GM15510 (cell line): ENCODE measurements around the gene PRDM16.

Experiments used
- POLR2A ChIP-seq: IDR thresholded peaks from 3 replicates; pipeline ENCODE4 v1.6.1; 2011; ENCODE audit warnings: borderline replicate concordance; ENCODE audit not compliant: insufficient read length; ENCODE audit errors: extremely low read depth

Gene PRDM16

DNA sequence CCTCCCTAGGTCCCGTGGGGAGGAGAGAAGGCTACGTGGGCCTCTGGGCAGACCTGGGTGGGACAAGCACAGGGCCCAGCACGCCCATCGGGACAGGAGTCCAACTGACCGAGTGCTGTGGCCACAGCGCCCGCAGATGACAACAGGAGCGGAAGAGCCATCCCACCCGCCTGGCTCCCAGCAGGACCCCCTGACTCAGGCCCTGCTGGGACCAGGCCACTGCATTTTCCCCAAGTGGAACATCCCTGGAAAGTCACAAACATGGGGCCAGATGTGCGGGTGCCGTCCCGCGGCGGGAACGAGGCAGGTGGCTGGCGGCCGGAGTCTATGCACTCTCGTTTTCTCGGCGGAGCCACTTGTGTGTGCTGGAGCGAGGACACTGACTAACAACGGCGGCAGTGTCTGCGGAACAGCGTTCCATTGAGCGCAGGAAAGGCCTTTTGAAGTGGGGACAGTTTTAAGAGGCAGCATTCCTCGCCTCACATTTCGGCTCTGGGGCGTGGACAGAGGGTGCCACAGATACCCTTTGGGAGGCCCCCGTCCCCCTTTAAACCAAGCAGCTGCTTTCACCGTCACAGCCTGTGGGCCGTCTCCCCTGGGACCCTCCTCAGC is 291.7 kb downstream of the PRDM16 start:
- TF ChIP-seq POLR2A, result no peak

DNA sequence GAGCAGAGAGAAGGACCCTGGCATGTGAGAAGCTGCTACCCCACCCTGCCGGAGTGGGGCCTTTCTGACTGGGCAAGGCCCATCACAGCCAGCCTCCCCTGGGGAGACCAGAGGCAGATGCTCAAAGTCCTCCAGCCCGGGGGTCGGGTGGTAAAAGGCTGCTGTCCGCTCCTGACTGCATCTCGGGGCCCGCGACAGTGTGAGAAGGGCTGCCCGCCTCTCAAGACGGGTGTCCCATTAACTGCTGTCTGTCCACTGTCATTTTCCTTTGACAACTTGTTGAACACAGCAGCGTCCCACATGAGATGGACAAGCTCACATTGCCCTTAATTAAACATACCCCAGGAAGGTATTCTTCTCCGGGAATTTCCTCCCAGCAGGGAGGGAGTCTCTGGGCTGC is 294.0 kb downstream of the PRDM16 start:
- TF ChIP-seq POLR2A, result no peak

DNA sequence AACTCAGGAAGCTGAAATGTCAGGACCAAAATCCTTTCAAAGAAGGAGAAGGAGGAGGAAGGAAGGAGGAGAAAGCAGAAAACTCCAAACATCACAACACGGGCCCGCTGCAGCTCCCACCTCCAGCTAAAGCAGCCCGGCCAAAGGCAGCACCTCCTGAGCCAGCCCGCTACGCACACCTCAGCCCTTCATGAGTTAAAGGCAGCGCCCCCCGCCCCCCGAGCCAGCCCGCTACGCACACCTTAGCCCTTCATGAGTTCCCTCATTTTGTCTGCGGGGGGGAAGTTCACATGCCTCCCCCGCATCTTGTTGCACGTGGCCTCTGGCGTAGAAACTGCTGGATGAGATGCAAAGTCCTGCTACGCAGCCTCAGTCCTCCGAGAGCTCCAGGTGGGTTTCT is 294.8 kb downstream of the PRDM16 start:
- TF ChIP-seq POLR2A, result no peak

DNA sequence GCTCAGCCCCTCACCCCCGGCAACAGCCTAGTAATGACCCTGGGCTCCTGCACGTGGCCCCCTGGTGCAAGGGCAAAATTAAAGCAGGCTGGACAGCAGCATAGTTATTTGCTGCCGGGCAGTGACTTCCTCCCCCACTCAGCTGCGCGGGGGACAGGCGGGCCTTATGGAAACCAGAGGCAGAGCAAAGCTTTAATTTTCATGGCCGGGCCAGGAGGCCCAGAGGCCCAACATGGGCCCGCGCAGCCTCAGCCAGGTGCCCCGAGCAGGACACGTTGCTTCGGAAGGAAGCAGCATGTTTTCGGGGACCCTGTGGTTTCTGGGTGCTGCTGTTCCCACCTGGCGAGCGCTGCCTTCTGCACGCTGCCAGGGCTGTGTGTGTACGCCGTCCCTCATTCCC is 295.5 kb downstream of the PRDM16 start:
- TF ChIP-seq POLR2A, result no peak

DNA sequence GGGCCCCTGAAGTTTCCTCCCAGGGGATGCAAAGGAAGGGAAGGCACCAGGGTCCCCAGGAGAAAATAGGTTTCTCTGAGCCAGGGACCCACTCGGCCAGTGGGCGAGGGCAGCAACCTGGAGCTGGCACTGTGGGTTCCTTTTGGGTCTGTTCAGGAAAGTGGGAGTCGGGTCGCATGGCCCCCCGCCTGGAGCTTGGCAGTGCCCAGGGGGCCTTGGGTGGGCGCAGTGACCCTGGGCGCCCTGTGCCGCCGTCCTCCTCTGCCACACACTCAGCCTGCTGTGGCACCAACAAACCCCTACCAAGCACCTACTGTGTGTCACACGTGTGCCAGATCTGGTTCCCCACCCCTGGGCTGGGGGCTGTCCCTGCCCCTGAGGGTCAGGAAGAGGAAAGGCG is 296.0 kb downstream of the PRDM16 start:
- TF ChIP-seq POLR2A, result no peak

DNA sequence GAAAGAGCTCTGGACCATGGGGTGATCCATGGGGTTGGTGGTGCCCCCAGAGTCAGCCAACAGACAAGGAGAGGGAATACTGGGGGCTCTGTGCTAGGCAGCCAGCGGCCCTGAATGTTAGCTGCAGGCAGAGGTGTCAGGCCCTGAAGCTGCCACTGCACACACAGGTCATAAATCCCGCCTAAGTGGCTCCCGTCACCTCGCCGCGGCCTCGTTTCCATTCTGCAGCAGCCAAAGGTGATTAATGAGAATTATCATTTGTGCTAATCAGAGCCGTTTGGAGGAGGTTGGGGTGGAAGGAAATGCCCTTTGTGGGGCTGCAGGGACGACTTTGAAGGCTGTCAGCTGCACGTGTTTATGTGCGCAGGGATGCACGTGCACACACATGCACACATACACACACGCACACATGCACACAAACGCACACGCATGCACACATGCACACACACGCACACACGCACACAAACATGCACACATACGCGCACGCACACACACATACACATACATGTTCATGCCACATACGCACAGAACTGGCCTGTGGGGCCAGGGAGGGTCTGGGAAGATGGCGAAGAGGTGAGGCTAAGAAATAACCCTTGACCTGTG is 296.6 kb downstream of the PRDM16 start:
- no peak for TF ChIP-seq POLR2A

DNA sequence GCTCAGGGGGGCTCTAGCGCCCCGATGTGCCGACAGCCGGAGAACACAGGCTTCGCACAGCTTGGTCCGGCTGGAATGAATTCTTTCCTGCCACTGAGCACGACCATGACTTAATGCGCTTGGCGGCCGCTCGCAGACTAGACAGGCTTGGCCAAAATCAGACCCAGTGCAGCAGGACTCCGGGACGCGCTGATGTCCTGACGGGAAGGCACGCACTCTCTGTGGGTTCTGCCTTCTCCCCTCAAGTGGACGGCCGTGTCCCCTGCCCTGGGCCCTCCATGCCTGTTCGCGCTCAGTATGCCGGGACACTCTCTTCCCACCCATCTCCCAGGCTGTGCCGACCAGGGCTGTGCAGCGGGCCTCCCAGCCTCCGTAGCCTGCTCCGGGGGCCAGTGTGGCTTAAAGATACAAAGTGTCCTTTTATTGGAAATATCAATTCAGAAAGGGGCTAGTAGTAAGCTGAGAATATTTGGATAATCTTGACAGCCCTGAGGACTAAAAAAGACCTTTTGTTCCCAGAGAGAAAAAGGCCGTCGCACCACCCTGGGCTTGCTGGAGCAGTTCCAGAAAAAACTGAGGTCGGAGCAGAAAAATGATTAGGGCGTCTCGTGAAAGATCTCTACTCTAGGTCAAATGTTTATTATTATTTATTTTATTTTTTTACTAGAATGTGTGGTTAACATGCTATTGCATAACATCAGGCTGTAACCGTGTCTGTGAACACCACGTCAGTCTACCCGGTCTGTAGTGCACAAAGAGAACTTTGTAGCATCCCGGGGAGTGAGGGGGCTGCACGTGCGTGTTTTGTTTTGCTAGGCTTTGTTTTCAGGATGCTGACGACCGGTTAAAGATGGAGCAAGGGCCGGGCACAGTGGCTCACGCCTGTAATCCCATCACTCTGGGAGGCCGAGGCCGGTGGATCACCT is 297.4 kb downstream of the PRDM16 start:
- no peak for TF ChIP-seq POLR2A

DNA sequence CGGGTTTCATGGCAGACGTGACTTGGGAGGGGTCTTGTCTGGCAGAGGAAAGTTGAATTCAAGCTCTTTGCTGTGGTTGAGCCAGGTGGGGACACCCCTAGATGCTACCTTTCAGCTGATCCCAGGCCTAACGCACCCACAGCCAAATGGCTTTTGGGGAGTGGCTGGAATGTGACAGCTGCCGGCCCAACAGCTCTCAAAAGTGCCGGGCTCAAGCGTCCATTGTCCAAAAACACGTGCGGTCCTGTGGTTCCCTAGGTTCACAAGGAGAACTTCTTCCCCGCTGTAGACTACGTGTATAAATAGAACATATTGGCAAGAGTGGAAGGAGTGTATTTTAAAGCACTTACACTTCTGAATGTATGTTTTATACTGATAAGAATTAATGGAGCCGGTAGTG is 298.4 kb downstream of the PRDM16 start:
- no peak for TF ChIP-seq POLR2A

DNA sequence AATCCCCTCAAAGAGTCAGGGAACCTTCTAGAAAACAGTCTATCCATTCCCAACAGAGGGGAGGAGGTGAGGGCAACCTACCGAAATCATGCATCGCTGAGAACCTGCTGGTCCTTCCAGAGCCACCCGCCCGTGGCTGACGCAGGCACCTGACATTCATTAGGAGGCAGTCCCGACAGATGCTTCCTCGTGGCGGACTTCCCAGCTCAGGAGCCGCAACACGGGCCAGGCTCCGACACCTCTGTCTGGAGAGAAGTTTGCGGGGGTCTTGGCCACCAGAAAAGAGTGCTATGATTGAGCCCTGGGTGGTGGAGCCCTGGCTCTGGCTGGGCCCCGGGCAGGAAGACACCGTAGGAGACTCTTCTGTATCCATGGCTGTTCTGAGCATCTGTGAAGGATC is 299.1 kb downstream of the PRDM16 start:
- no peak for TF ChIP-seq POLR2A

DNA sequence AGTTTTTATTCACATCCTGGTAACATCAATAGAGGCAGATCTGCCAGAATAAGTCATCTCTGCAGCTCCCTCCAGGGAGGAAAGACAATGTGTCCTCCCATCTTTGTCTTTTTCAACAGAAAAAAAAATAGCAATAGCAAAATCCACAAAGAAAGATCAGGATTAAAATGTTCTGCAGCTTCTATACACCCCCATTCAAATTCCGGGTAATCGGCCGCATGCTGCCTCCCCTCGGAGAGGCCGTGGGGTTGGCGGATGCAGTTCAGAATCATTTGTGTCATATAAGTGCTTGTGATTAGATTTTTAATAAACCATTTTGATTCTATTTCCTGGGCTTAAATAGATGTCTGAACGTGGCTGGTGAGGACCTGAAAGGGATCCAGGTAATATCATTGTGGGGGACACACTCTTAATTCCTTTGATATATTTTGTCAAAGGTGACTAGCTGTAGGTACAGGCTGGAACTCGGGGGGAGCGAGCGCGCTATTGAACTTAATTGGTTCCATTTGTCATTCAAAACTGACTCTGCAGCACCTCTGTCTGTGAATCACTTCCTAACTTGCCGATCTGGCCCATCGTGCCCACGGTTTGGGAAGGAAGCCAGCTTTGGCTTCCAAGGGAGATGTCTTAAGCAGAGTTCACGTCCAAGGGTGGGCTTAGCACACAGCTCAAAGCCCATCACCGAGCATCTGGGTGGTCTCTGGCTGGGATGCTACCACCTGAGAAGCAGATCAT is 299.9 kb downstream of the PRDM16 start:
- no peak for TF ChIP-seq POLR2A

DNA sequence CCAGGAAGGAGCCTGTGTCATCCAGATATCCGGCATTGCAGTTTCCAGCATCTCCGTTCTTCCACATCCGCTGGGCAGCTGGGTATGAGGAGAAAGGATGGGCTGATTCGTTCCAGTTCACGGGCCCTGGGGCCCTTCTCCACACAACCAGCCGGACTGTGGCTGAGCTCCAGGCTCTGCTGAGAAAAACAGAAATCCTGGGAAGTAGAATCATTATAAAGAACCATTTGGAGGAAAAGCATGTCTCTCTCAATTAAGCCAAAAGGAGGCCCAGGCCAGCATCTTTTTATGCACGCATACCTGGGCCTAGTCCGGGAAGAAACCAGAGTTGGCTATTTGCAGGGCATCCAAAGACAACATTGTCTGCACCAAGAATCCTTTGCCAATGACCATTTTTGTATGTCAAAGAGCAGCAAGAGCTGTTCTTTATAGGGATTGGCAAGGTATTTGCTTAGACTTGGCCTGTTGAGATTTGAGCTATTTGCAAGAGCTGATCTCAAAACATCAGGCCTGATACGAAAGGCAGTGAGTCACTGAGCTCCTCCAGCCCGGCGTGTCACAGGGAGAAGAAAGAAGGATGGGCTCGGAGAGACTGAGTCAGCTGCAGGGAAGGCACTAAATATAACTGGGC is 300.6 kb downstream of the PRDM16 start:
- TF ChIP-seq POLR2A, result no peak

DNA sequence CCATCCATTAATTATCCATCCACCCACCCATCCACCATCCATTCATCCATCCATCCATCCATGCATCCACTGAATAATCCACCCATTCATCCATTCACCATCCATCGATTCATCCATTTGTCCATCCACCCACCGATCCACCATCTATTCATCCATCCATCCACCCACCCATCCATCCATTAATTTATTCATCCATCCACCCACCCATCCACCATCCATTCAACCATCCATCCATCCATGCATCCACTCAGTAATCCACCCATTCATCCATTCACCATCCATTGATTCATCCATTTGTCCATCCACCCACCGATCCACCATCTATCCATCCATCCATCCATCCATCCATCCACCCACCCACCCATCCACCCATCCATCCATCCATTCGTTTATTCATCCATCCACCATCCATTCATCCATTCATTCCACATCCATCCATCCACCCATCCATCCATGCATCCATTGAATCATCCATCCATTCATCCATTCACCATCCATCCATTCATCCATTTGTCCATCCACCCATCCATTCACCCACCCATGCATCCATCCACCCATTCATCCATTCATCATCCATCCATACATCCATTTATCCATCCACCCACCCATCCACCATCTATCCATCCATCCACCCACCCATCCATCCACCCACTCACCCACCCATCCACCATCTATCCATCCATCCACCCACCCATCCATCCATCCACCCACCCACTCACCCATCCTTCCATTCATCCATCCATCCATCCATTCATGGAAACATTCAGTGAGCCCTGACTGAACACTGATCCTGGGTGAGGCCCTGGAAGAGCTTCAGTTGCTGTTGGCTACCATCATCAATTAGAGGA is 302.1 kb downstream of the PRDM16 start:
- TF ChIP-seq POLR2A, result no peak

DNA sequence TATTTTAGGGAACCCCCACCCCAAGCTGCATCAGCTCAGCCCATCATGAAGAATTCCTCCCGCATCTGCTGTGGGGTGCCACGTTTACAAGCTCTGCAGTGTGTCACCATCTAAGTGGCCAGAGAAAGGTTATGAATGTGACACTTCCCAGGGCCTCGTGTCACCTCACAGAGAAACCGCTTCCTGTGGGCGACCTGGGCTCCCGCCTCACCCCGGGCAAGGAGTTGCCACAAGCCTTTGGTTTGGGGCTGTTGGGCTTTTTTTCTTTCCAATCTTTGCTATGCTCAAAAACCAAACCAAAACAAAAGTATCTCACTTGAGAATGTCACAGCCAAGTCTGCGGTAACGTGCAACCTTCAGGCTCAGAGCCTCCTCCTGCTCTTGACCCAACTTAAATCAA is 303.3 kb downstream of the PRDM16 start:
- no peak for TF ChIP-seq POLR2A

DNA sequence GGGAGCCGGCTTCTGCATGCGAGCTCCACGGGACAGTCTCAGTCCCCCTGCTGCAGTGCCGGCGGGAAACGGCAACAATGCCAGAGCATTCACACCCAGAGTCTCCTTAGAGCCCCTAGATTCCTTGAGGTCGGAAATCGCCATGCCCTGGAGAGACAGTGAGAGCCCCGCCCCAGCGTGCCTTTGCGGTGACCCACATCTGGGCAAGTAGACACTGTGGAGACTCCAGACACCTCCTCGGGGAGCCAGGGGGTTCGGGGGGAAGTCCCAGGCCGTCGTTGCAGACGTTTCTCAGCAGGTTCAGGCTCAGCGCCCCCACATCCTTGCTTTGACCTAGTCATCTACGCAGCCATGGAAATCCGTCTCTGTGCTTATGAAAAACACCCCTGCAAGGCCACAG is 304.2 kb downstream of the PRDM16 start:
- no peak for TF ChIP-seq POLR2A
